Activated T-helper 1 cell treated with Interleukin-2 at 50 U/mL for 16 hours (primary cell): Measurements from ENCODE around the gene CIB2.

Source experiments
- DNase-seq: peaks from one replicate; pipeline ENCODE4 v3.0.0-alpha.2; 2020; ENCODE audit warnings: low read depth

The CIB2 gene

GRCh38 chr15:78065973-78066946 lies 65.0 kb downstream of the CIB2 start:
- no peak for DNase-seq

GRCh38 chr15:78065284-78065872 lies 65.9 kb downstream of the CIB2 start:
- no peak for DNase-seq

- no peak for DNase-seq
Observed at GRCh38 chr15:78064544-78064943, 66.7 kb downstream of the CIB2 start.

- no peak for DNase-seq
Observed at GRCh38 chr15:78063970-78064385, 67.3 kb downstream of the CIB2 start.

- no peak for DNase-seq
Observed at GRCh38 chr15:78063217-78063616, 68.0 kb downstream of the CIB2 start.

GRCh38 chr15:78061963-78062427 lies 69.2 kb downstream of the CIB2 start:
- no peak for DNase-seq

- no peak for DNase-seq
Observed at GRCh38 chr15:78060232-78060631, 71.0 kb downstream of the CIB2 start.

- DNase-seq, result no peak
Observed at GRCh38 chr15:78059110-78059839, 72.0 kb downstream of the CIB2 start.

GRCh38 chr15:78058401-78058935 lies 72.8 kb downstream of the CIB2 start:
- DNase-seq, result no peak

GRCh38 chr15:78057803-78058202 lies 73.4 kb downstream of the CIB2 start:
- DNase-seq, result no peak

GRCh38 chr15:78056714-78057269 lies 74.5 kb downstream of the CIB2 start:
- no peak for DNase-seq

- no peak for DNase-seq
Observed at GRCh38 chr15:78055919-78056713, 75.1 kb downstream of the CIB2 start.

GRCh38 chr15:78054966-78055365 lies 76.3 kb downstream of the CIB2 start:
- DNase-seq, result no peak
